ENCODE data around the gene EVL.

Gene EVL

DNA sequence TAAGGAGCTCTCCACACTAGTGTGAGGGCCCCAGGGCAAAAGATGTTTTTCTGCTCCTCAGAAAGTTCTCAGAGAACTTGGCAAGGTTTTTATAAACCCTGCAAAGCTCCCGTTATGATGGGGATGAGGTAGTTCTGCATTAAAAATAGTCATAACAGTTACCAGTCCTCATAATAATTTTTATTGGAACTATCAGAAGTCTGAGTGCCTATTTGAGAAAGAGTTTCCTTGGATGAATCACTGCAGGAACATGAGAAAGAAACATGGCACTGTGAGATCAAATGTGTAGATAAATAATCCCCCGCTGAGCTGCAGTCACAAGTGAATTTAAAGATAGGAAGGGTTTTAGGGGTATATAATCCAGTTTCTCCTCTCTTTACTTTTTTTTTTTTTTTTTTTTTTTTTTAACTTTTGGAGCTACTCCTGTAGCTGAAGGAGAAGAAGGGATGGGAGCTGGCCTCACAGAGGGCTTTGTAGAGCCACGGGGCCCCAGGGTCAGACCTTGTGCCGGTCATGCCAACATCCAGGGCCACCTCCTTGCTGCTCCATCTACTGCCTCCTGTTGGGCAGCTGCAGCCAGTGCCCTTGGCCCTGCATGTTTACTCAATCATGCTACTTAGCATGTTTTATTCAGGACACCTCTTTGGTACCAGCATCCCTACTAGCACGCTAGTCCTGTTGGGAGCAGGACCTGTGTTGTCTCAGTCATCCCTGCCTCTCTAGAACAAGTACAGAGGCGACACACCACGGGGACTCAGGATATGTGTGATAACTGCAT, 39.5 kb downstream of the EVL start:
- Histone ChIP-seq H3K4me3 (no peak overlapping the region), H3K4me1 (peaks cover 5 to 70% (median 48%) of the 10 kb centered on the region in 4 donors), H3K27ac (peak overlapping the region; percentile 59 to 63), H3K9me3 (no peaks in the 10 kb centered on the region), H3K27me3 (no peaks in the 10 kb centered on the region), H3K36me3 (no peaks in the 10 kb centered on the region)
- TF ChIP-seq, protein P1, sequence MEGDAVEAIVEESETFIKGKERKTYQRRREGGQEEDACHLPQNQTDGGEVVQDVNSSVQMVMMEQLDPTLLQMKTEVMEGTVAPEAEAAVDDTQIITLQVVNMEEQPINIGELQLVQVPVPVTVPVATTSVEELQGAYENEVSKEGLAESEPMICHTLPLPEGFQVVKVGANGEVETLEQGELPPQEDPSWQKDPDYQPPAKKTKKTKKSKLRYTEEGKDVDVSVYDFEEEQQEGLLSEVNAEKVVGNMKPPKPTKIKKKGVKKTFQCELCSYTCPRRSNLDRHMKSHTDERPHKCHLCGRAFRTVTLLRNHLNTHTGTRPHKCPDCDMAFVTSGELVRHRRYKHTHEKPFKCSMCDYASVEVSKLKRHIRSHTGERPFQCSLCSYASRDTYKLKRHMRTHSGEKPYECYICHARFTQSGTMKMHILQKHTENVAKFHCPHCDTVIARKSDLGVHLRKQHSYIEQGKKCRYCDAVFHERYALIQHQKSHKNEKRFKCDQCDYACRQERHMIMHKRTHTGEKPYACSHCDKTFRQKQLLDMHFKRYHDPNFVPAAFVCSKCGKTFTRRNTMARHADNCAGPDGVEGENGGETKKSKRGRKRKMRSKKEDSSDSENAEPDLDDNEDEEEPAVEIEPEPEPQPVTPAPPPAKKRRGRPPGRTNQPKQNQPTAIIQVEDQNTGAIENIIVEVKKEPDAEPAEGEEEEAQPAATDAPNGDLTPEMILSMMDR (IDR thresholded peaks at IDR 0.05) = no peak
- DNase-seq = peak; percentile 14 to 59
- intact Hi-C loops (cut with DNase I; ENCODE audit: low total_unique reads) = loop anchor here (10.0 kb wide), 2 partner anchors 50 to 90 kb away; no protein-coding TSS in a partner anchor

DNA sequence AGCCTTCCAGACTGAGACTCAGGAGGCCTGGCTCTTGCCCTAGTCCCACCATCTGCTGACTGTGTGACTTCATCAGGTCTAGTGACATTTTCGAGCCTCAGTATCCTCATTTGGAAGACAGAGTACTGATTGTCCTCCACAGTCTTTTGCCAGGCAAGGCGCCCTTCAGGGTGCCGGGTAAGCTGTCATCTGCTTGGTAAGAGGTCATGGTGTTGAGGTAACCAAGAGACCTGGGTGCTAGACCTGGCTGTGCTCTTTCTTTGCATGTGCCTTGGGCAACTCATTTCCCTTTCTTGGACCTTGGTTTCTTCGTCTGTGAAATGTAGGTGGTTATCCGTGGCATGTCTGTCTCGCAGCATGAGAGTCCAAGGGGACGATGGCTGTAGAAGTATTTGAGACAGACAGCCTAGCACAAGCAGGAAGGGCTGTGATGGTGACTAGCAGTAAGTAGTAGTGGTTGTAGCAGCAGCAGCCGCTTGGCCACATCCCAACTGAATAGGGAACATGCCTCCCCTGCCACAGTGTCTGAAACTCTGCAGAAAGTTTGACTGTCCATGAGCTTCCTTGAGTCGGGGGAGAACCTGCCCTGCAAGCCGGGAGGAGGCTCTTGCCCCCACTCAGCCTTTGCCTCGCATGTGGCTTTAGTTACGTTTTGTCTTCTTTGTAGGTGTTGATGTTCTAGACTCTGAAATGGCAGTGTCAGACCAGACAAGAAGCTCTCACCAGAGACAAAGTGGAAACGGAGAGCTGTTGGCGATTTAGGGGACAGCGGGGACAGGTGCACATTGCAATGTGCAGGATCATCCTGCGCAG, 40.3 kb downstream of the EVL start:
- H3K4me1 ChIP-seq = peaks cover 5 to 70% (median 48%) of the 10 kb centered on the region in 4 donors
- no peak overlapping the region for H3K4me3 ChIP-seq
- no peaks in the 10 kb centered on the region for H3K27me3 ChIP-seq
- peak overlapping the region; percentile 59 to 63 for H3K27ac ChIP-seq
- no peaks in the 10 kb centered on the region for H3K36me3 ChIP-seq
- H3K9me3 ChIP-seq = no peaks in the 10 kb centered on the region
- TF ChIP-seq, protein P1 (IDR thresholded peaks at IDR 0.05) = no peak
- DNase-seq = peak; percentile 50 to 63
- intact Hi-C loops (cut with DNase I; ENCODE audit: low total_unique reads) = loop anchor here (10.0 kb wide), 2 partner anchors 51 to 89 kb away; no protein-coding TSS in a partner anchor

DNA sequence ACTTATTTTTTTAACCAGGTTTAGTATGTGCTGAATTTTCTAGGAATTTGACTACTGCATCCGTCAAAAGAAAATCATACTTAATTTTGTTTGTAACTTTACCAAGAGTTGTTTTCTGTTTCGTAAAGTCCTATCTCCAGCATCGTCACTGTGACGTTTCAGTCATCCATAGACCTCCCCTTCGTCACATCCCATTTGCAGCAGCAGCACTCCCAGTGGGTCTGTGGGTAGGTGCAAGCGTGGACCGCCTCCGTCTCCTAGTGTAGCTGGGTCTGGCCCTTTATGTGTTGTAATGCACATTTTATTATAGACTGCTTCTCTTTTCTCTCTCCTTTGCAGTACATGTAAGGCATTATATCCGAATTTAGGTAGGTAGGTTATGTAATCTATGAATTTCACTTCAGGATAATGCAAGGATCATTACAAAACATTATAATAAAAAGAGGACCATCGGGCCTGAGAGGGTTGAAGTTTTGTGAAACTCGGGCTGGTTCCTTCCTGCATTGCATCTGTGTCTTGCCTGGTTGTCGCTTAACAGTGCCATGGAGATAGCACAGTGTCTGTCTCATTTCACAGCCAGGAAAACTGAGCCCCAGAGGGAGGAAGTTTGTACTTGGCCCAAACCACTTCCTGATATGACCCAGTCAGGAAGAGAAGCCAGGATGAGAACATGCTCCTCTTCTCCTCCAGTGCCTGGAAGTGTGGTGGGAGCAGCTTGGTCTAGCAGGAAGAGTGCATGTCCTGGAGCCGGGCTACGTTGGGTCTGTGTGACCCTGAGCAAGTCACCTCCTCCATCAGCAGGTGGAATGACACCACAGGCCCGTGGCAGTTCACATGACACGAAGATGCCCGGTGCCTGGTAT, 41.3 kb downstream of the EVL start:
- TF ChIP-seq, protein P1 (IDR thresholded peaks at IDR 0.05) = no peak
- DNase-seq = peak; percentile 20 to 63
- H3K9me3 ChIP-seq = no peaks in the 10 kb centered on the region
- no peaks in the 10 kb centered on the region for H3K27me3 ChIP-seq
- intact Hi-C loops (cut with DNase I; ENCODE audit: low total_unique reads) = loop anchor here (10.0 kb wide), 2 partner anchors 52 to 88 kb away; no protein-coding TSS in a partner anchor
- H3K4me3 ChIP-seq = no peak overlapping the region
- peaks cover 5 to 70% (median 48%) of the 10 kb centered on the region in 4 donors for H3K4me1 ChIP-seq
- peak overlapping the region; percentile 8 to 31 for H3K27ac ChIP-seq
- H3K36me3 ChIP-seq = no peaks in the 10 kb centered on the region

DNA sequence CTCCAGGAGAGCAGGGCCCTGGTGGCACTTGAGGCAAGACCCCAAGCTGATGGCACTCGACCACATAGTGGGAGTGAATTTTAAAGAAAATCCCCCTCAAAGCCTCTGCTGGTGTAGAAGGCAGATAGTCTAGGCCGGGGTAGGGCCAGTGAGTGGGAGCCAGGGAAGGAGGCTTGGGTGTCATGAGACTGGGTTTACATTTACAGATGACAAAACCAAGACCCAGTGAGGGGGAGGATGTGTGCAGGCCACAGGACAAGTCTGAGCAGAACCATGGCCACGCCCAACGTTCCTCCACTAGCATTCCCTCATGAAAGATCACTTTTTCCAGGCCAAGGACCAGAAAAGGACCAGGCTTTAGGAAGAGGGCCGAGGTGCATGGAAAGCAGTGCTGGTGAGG, 42.0 kb downstream of the EVL start:
- H3K9me3 ChIP-seq = no peaks in the 10 kb centered on the region
- H3K27ac ChIP-seq = peak overlapping the region; percentile 8 to 31
- peak; percentile 19 to 57 for DNase-seq
- H3K27me3 ChIP-seq = no peaks in the 10 kb centered on the region
- peaks cover 5 to 78% (median 53%) of the 10 kb centered on the region in 4 donors for H3K4me1 ChIP-seq
- TF ChIP-seq, protein P1 (IDR thresholded peaks at IDR 0.05) = no peak
- H3K36me3 ChIP-seq = no peaks in the 10 kb centered on the region
- no peak overlapping the region for H3K4me3 ChIP-seq
- intact Hi-C loops (cut with DNase I; ENCODE audit: low total_unique reads) = loop anchor here (10.0 kb wide), 2 partner anchors 52 to 88 kb away; no protein-coding TSS in a partner anchor

Measured in tibial artery (tissue), 4 donors.